Measurements from ENCODE around the gene B4GALT6. TPM values are rescaled to one million over a fixed set of nuclear protein-coding genes. Genes with fewer than 3 reads are reported as not detected.

The B4GALT6 gene
- total RNA-seq, 1 donor from 2014 or later = 7.4 TPM

- ATAC-seq (ENCODE audit: poor library complexity) (peak; percentile 70), DNase-seq (peak; percentile 47)
- intact Hi-C loops (cut with DNase I) = no loop called here
Observed at GRCh38 chr18:31612124-31612523, 72.3 kb downstream of the B4GALT6 start.

- DNase-seq = no peak
- intact Hi-C loops (cut with DNase I) = no loop called here
- peak; percentile 85 for ATAC-seq (ENCODE audit: poor library complexity)
Observed at GRCh38 chr18:31611511-31611910, 72.9 kb downstream of the B4GALT6 start.

GRCh38 chr18:31610286-31611205 lies 73.8 kb downstream of the B4GALT6 start:
- ATAC-seq (ENCODE audit: poor library complexity) (peak; percentile 86), DNase-seq (no peak)
- intact Hi-C loops (cut with DNase I) = no loop called here

- DNase-seq (no peak), ATAC-seq (ENCODE audit: poor library complexity) (no peak)
- intact Hi-C loops (cut with DNase I) = no loop called here
Observed at GRCh38 chr18:31609886-31610285, 74.5 kb downstream of the B4GALT6 start.

GRCh38 chr18:31607384-31607783 lies 77.0 kb downstream of the B4GALT6 start:
- DNase-seq (no peak), ATAC-seq (ENCODE audit: poor library complexity) (no peak)

GRCh38 chr18:31606265-31606664 lies 78.1 kb downstream of the B4GALT6 start:
- intact Hi-C loops (cut with DNase I) = no loop called here
- ATAC-seq (ENCODE audit: poor library complexity) = no peak
- no peak for DNase-seq

More at GRCh38 chr18:31607384-31607783, 77.0 kb downstream of the B4GALT6 start:
- intact Hi-C loops (cut with DNase I) = no loop called here

GRCh38 chr18:31603315-31603714 lies 81.1 kb downstream of the B4GALT6 start:
- DNase-seq = no peak
- intact Hi-C loops (cut with DNase I) = no loop called here
- no peak for ATAC-seq (ENCODE audit: poor library complexity)

GRCh38 chr18:31598021-31598805 lies 86.2 kb downstream of the B4GALT6 start:
- ATAC-seq (ENCODE audit: poor library complexity) (no peak), DNase-seq (no peak)
- intact Hi-C loops (cut with DNase I) = no loop called here

- intact Hi-C loops (cut with DNase I) = no loop called here
- ATAC-seq (ENCODE audit: poor library complexity) = no peak
- no peak for DNase-seq
Observed at GRCh38 chr18:31596081-31596872, 88.1 kb downstream of the B4GALT6 start.

- DNase-seq = no peak
- no peak for ATAC-seq (ENCODE audit: poor library complexity)
- intact Hi-C loops (cut with DNase I) = no loop called here
Observed at GRCh38 chr18:31595121-31595771, 89.1 kb downstream of the B4GALT6 start.

GRCh38 chr18:31592506-31593157 lies 91.7 kb downstream of the B4GALT6 start:
- DNase-seq (no peak), ATAC-seq (ENCODE audit: poor library complexity) (no peak)
- intact Hi-C loops (cut with DNase I) = no loop called here

GRCh38 chr18:31591628-31592027 lies 92.8 kb downstream of the B4GALT6 start, which contains the start of gene TTR:
TTR (plus strand) TSS chr18:31591877; CDS start chr18:31591903, 26 bp downstream.
- intact Hi-C loops (cut with DNase I) = no loop called here
- DNase-seq (no peak), ATAC-seq (ENCODE audit: poor library complexity) (no peak)

GRCh38 chr18:31591113-31591512 lies 93.3 kb downstream of the B4GALT6 start:
- no peak for ATAC-seq (ENCODE audit: poor library complexity)
- intact Hi-C loops (cut with DNase I) = no loop called here
- no peak for DNase-seq

- intact Hi-C loops (cut with DNase I) = no loop called here
- DNase-seq = no peak
- ATAC-seq (ENCODE audit: poor library complexity) = no peak
Observed at GRCh38 chr18:31590570-31590969, 93.8 kb downstream of the B4GALT6 start.

GRCh38 chr18:31587529-31587928 lies 96.9 kb downstream of the B4GALT6 start:
- DNase-seq (no peak), ATAC-seq (ENCODE audit: poor library complexity) (no peak)
- intact Hi-C loops (cut with DNase I) = no loop called here

GRCh38 chr18:31586616-31587015 lies 97.8 kb downstream of the B4GALT6 start:
- intact Hi-C loops (cut with DNase I) = no loop called here
- ATAC-seq (ENCODE audit: poor library complexity) (no peak), DNase-seq (no peak)

- ATAC-seq (ENCODE audit: poor library complexity) (no peak), DNase-seq (no peak)
- intact Hi-C loops (cut with DNase I) = no loop called here
Observed at GRCh38 chr18:31585991-31586390, 98.4 kb downstream of the B4GALT6 start.
